Right renal cortex interstitium (tissue), 3 donors: ENCODE results near the gene RUFY1. TPM values are rescaled to one million over a fixed set of nuclear protein-coding genes. Genes with fewer than 3 reads are reported as not detected.
"Not testable (repeated sequence)": the region's sequence is repeated elsewhere in the genome, so short reads cannot be mapped to it uniquely, and the experiment has no call there.

Experiments used
- DNase-seq, 3 donors: peaks; one replicate each; pipeline ENCODE4 v3.0.0-alpha.2; 2013; ENCODE audit warnings: low read depth in 3 of 3, low spot score in 2 of 3
- polyA plus RNA-seq, 3 donors: library from polyadenylated mRNA; unstranded; fragments of 120-200 nt; gene quantifications; one replicate each; pipeline ENCODE4 v1.2.1, GENCODE V29; 2013; ENCODE audit not compliant: insufficient read length in 3 of 3

The RUFY1 gene, protein sequence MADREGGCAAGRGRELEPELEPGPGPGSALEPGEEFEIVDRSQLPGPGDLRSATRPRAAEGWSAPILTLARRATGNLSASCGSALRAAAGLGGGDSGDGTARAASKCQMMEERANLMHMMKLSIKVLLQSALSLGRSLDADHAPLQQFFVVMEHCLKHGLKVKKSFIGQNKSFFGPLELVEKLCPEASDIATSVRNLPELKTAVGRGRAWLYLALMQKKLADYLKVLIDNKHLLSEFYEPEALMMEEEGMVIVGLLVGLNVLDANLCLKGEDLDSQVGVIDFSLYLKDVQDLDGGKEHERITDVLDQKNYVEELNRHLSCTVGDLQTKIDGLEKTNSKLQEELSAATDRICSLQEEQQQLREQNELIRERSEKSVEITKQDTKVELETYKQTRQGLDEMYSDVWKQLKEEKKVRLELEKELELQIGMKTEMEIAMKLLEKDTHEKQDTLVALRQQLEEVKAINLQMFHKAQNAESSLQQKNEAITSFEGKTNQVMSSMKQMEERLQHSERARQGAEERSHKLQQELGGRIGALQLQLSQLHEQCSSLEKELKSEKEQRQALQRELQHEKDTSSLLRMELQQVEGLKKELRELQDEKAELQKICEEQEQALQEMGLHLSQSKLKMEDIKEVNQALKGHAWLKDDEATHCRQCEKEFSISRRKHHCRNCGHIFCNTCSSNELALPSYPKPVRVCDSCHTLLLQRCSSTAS
- 10 to 100 TPM; 90.3 to 99.8 (median 90.4) TPM for polyA plus RNA-seq

DNA sequence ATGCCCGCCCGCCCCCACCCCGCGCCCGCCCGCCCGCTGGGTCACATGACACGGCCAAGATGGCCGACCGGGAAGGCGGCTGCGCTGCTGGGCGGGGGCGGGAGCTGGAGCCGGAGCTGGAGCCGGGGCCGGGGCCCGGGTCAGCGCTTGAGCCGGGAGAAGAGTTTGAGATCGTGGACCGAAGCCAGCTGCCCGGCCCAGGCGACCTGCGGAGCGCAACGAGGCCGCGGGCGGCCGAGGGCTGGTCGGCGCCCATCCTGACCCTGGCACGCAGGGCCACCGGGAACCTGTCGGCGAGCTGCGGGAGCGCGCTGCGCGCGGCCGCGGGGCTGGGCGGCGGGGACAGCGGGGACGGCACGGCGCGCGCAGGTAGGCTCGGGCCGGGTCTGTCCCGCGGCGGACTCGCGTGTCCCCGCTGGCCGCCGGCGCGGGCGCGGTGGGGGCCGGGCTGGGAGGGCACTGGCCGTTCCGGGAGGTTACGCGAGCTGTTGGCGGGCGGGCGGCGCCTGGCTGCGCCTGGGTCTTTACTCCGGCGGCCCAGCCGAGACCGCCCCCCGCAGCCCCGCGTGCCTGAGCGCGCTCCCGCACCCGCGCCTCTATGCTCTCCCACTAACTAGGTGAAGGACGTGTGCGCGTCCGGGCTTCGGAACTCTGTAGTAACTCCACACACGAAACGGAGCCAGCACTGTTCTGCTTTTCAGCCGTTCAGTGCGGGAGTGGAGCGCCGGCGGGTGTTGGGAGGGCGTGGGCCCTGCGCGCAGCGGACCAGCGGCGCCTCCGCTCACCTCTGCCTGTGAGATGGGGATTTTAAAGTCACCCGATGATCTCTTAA is at the start of gene RUFY1:
Gene RUFY1, plus strand, starts transcription at position 44 of the 832 bp plus-strand sequence. Its CDS starts 16 bp downstream, at position 60.
- DNase-seq = peak in 2 of 3 donors; percentile 71 to 72

DNA sequence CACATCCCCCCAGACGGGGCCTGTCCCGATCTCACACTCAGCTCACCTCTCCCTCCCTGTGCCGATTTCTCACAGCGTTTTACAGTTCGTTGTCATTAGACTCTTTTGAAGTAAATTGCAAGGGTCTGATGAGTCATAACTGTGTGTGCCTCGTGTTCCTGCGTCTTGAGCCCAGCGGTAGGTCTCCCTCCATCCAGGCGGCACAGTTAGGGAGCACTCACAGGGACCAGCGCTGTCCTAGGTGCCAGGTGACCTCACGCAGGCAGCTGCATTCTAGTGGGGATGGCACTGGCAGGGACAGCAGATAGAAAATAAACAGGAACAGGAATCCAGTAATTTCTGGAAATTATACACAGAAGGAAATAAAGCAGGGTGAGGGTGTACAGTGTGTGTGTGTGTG is 48.4 kb upstream of the RUFY1 start:
- DNase-seq = not testable (repeated sequence)

DNA sequence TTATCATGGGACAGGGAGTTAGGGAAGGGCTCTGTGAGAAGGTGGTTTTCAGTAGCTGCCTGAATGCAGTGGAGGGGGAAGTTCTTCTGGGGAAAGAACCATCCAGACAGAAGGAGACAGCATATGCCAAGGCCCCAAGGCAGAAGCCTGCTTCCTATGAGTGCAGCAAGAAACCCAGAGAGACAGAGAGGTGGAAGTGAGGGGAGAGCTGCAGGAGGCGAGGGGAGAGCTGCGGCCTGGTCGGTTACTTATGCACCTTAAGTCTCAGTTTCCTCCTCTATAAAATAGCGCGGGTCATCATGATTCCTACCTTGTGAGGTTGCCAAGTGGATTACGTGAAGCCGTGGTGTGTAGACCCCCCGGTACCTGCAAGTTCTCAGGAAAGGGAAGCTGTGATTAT is 47.9 kb upstream of the RUFY1 start:
- DNase-seq = not testable (repeated sequence)

DNA sequence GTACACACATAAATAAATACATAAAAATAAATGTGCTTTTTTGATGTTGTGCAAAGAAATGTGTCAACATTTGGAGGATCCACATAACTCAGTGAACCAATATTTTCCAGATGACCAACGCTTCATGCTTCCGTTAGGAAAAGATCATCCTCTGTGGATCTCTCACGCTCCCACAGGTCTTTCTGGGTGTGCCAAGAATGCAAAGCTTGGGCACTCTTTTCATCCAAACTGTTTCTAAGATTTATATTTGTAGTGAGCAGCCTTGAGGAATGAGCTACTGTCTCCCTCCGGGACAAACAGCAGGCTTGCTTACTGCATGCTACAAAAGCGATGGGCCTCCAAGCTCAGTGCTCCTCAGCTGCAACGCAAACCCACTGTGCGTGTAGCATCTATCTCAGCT is 46.2 kb upstream of the RUFY1 start:
- DNase-seq = no peak

DNA sequence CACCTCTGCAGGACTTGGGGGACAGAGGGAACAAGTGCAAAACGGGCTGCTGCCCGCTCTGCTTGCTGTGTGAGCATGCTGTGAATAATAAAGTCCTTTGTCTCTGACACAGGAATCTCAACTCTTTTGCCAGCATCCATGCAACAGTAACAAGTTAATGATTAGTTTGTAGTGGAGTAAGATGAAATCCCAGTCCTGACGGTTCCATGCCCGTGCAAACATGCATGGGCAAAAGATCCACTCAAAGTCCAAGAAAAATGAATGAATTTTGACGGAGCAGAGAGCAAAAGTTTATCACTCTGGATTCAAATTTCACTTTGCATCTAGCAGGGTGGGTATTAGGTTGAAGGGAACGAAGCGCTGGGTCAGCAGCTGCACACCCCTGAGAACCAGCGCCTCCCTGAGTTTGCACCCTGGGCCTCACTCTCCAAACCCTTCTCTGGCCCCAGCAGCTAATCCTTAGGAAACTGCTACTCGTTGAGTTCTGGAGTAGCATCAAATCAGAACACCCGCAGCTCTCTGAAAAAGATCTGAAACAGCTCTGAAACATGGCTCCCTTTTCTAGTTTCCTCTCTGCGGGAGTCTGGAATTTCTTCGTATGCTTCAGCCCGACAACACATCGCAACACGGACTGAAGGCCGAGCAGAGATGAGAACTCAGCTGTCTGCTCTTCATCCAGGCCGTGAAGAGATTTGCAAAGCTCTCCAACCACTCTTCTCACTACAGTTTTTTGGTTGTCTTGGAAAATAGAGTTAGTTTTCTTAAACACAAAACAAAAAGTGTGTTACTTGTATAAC is 45.6 kb upstream of the RUFY1 start:
- DNase-seq = no peak

DNA sequence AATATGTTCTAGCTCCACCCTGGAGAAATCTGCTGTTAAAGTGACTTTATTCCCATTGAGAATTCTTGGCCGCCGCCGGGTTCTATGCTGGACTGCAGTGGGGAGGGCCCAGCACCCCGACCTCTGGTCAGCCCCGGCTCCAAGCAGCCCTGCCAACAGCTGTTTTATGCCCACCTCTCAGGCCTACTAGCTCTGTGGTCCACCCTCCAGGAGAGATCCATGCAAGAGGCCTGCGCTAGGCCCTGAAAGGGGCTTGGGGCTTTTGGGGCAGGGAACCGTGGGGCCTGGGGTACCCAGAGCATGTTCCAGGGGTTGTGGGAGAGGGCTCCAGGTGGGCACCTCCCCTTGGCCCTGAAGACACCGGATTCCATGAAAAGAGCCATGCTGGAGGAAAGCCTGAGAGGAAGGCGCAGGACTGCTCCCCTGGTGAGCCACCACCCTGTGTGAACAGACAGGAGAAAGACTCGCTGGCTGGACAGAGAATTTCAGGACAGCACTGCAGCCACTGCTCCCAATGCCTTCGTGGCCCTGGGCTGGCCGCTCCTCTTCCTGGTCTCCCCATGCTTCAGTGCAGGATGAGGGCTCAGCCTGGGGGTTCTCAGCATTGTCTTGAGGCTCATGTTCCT is 44.6 kb upstream of the RUFY1 start:
- DNase-seq = no peak

DNA sequence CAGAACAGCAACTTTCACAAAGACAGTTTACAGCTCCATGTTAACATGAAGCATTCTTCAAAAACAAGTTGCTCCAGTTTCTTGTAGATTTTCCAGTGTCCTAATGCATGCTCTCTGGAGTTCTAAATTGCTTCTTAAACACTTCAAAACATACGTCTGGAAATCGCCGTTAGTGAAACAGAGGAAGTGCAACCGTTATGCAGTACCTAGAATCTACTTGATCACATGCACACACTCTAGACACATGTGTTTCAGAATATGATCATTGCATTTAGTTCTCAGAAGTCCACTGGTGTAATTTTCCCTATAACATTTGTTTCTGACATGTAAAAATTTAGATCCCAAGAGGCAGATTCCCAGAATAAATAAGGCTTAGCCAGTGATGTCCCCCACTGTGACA is 41.1 kb upstream of the RUFY1 start:
- no peak for DNase-seq

DNA sequence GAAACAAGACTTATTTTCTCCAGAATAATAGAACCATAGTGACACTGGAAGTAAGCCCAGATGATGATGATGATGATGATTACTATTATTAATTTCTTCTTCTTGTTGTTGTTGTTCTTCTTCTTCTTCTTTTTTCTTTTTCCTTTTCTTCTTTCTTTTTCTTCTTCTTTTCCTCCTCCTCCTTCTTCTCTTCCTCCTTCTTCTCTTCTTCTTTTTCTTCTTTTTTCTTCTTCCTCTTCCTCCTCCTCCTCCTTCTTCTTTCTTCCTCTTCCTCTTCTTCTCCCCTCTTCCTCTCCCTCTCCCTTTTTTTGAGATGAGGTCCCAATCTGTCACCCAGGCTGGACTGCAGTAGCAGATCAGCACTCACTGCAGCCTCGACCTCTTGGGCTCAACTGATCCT is 40.5 kb upstream of the RUFY1 start:
- no peak for DNase-seq

DNA sequence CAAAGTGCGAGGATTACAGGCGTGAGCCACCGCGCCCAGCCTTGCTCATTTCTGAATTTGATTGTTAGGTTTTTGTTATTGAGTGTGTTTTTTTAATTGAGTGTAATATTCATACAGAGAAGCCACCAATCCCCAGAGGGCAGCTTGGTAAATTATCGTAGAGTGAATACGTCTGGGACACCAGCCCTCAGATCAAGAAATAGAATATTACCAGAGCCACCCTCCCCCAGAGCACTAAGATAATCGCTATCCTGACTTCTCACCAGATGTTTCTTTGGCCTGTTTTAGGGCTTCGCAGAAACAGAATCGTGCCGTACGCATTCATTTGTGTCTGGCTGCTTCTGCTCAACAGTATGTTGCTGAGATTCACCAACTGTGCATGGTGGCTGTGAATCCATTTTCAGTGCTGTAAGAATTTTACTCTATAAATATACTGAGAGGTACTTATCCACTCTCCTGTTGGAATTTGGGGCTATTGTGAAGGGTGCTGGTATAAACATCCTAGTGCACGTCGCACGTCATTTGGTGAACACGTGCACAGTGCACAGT is 37.8 kb upstream of the RUFY1 start:
- no peak for DNase-seq

DNA sequence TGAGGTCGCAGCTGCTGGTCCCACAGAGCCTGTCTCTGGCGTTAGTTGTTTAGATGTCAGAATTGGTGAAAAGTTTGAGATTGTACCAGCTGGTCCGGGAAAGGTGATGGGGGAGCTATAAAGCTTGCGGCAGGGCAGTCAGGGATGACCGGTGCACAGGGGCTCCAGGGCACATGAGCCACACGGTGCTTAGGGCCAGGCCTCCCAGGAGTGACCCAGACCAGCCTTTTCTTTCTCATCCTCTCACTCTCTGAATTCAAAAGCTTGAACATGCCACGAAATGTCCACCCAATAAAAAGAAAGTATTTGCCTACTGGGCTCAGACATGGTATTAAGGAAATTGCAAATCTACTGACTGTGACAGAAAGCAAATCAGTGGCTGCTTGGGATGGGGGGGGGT is 34.9 kb upstream of the RUFY1 start:
- DNase-seq = not testable (repeated sequence)

DNA sequence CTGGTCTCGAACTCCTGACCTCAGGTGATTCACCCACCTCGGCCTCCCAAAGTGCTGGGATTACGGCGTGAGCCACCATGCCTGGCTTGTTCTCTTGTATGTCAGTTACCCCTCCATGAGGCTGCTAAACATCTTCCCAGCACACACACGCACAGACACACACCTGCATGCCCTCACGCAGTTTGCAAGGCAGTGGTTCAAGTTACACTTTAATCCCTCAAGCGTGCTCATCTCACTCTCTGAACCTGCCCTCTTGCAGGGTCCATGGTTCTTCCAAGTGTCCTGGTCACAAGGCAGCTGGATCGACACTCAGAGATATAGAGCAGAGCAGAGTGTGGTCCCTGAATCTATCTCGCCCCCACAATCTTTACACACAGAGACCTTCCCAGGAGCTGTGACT is 34.1 kb upstream of the RUFY1 start:
- DNase-seq = no peak

DNA sequence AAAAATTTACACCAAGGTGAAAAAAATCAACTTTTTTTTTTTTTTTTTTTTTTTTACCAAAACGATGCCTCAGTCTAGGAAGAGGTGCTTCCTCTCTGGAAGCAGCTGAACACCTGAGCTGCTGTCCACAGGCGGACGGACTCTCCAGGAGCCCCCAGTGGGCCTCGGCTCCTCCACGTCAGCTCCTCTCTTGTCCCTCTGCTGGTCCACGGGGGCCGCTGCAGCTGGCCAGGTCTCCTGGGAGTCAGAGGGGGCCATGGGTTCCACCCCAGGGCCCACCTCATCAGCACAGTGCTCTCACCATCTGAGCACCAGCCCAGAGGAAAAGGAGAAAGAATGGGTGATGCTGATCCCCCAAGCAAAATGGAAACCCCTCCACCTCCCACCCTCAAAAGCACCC is 32.6 kb upstream of the RUFY1 start:
- not testable (repeated sequence) for DNase-seq

DNA sequence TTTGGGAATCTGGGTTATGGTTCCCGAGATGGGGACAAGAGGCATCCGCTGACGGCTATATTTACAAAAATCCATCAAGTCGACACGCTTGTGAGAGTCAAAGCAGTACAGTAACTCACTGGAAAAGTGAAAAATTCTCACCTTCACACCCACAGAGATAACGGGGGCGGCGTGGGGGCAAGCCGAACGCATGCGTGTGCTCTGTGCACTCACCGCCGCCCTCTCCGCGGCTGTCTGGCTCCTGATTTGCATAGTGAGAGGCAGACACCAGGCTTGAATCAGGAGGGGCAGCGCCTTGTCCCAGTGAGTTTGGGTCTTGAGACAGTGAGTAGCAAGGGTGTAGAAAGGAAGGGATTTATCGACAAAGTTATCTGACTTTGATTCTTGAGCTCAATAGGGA is 32.0 kb upstream of the RUFY1 start:
- not testable (repeated sequence) for DNase-seq

DNA sequence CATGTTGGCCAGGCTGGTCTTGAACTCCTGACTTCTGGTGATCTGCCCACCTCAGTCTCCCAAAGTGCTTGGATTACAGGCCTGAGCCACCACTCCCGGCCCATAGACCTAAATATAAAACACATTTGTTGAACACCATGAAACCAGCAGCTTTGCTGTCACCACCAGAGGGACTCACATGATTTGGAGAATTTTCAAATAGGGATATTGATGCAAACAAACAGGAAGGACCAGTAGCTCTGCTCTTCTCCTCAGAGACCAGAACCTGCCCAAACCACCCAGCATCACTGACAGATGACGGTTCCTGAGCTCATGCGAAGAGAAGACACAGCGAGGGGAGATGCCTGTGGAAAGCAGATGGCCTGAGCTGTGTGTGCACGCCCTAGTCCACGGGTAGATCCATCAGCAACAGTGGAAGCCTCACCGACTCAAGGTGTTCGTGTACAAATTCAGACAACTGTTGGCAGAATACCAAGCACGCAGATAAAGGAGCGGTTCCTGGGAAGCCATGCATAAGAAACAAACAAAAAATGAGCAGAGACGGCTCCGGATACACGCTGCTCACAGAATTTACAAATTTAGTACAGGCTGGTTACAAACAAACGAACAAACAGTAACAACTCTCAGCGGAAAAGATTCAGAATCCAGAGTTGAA is 30.8 kb upstream of the RUFY1 start:
- not testable (repeated sequence) for DNase-seq

DNA sequence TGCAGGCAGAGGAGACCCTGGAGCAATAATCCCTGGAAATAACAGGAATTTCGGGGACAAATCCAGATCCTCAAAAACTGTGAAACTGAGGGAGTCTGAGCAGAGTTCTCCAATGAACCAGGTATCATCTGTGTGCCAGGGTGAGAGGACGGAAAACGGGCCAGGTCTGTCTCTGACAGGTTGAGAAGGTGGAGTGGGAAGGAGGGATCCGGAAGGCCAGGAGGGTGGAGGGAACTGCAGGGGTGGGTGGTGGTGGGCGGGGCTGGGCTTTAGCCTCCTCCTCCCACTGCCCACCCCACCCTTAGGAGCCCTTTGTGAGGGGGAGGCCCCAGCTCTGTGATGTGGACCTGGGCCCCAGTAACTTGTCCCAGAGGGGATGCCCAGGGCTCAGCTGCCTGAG is 28.2 kb upstream of the RUFY1 start:
- DNase-seq = not testable (repeated sequence)

DNA sequence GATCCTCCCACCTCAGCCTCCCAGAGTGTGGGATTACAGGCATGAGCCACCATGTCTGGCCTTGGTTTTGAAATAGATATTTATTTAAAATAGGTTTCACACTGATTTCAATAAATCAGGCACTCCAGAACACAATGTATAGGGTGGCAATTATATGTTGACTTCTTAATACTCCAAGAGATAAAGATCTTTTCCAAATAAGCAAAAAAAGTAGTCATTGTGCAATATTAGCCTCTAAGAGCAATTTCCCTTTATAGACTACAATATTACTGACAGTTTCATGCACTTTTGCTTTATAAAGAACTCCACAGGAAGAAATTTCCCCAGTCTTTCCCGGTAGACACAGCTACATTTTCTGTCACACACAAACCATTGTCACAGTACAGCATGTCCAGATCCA is 23.4 kb upstream of the RUFY1 start:
- no peak for DNase-seq

DNA sequence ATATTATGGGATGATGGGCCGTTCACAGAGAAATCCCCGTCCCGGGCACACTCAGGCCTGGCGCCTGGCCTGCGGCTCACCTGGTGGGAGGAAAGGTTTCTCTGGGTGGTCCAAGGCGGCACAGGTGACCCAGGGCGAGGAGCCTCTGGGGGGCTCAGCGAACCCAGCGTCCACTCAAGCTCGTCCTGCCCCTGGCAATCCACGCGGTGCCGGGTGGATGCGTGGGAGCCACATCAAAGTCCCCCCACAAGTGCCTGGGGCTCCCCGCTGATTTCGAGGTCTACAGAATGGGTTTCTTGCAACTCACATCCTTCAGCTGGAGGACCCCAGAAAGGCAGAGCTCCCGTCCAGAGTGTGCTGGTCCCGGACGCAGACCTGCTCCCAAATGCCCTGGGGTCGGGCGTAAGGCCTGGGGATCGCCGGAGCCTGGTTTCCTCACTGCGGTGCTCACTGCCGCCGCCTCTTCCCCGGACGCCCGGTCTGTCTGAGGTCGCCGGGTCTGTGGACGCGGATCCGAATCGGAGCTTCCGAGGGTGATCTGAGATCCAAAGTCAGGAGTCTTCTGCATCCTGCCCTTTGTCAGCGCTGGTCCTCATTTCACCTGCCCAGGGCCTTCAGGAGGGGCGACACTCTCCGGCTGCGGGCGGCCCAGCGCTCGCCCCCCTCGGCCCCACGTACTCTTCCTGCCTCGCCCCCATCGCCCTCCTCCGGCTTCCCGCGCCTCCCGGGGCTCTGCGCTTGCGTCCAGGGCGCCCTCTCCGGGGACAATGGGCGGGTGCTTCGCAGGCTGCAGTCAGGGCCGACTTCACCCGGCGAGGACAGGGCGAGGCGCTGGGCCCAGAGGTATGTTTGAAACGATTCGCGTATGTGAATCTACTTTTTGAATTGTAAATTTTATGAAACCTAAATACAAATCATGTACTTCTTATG is 20.0 kb upstream of the RUFY1 start:
- DNase-seq = peak in 2 of 3 donors; percentile 34 to 49

DNA sequence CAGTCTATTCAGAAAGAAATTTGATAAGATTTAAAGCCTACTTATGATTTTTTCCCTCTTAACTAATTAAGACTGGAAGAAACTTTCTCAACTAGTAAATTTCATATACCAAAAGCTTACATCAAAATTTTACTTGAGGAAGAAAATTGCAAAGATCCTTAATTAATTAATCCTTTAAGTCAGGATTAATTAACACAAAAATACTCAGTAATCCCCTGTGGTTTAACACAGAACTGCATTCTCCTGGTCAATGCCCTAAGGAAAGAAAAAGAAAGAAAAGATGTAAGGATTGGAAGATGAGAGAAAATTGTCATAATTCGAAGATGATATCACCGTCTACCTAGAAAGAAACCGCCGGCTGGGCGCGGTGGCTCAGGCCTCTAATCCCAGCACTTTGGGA is 17.3 kb upstream of the RUFY1 start:
- DNase-seq = no peak
